ENCODE results near the gene SASH1.
A peak's percentile ranks its signal among the peaks of the same experiment; 100 is the strongest.

The SASH1 gene

GRCh38 chr6:148317051-148317450, 25.6 kb upstream of the SASH1 start:
- no peak for ATAC-seq (replicated peaks)
- peaks cover 5 to 18% of the 10 kb centered on the region in 2 donors for H3K27me3 Mint-ChIP-seq
- H3K36me3 Mint-ChIP-seq, result no peaks in the 10 kb centered on the region
- no peaks in the 10 kb centered on the region for H3K4me1 Mint-ChIP-seq
- H3K27ac Mint-ChIP-seq, result no peak overlapping the region
- peaks cover 0 to 2% of the 10 kb centered on the region in 2 donors for H3K9me3 Mint-ChIP-seq
- no peak for DNase-seq
- H3K4me3 Mint-ChIP-seq, result no peak overlapping the region

GRCh38 chr6:148317739-148318138, 24.9 kb upstream of the SASH1 start:
- H3K4me1 Mint-ChIP-seq, result no peaks in the 10 kb centered on the region
- H3K36me3 Mint-ChIP-seq, result no peaks in the 10 kb centered on the region
- no peak overlapping the region for H3K27ac Mint-ChIP-seq
- H3K9me3 Mint-ChIP-seq, result peaks cover 0 to 2% of the 10 kb centered on the region in 2 donors
- ATAC-seq (replicated peaks) (no peak), DNase-seq (no peak)
- H3K4me3 Mint-ChIP-seq, result no peak overlapping the region
- H3K27me3 Mint-ChIP-seq, result peaks cover 10 to 24% of the 10 kb centered on the region in 2 donors

GRCh38 chr6:148322704-148323103, 19.9 kb upstream of the SASH1 start:
- H3K36me3 Mint-ChIP-seq, result no peaks in the 10 kb centered on the region
- H3K27ac Mint-ChIP-seq, result no peak overlapping the region
- peaks cover 0 to 6% of the 10 kb centered on the region in 2 donors for H3K9me3 Mint-ChIP-seq
- peaks cover 24 to 30% of the 10 kb centered on the region in 2 donors for H3K27me3 Mint-ChIP-seq
- DNase-seq (no peak), ATAC-seq (replicated peaks) (no peak)
- H3K4me3 Mint-ChIP-seq, result no peak overlapping the region
- no peaks in the 10 kb centered on the region for H3K4me1 Mint-ChIP-seq

- H3K9me3 Mint-ChIP-seq, result peaks cover 0 to 6% of the 10 kb centered on the region in 2 donors
Observed at GRCh38 chr6:148323344-148323743, 19.3 kb upstream of the SASH1 start.

GRCh38 chr6:148324297-148324985, 18.2 kb upstream of the SASH1 start:
- no peak for DNase-seq
- Mint-ChIP-seq H3K9me3 (peaks cover 0 to 6% of the 10 kb centered on the region in 2 donors), H3K27me3 (peaks cover 25 to 30% of the 10 kb centered on the region in 2 donors), H3K4me3 (no peak overlapping the region), H3K4me1 (no peaks in the 10 kb centered on the region), H3K27ac (no peak overlapping the region), H3K36me3 (no peaks in the 10 kb centered on the region)
- no peak for ATAC-seq (replicated peaks)

More at GRCh38 chr6:148323344-148323743, 19.3 kb upstream of the SASH1 start:
- Mint-ChIP-seq H3K4me1 (no peaks in the 10 kb centered on the region), H3K36me3 (no peaks in the 10 kb centered on the region), H3K27me3 (peaks cover 24 to 30% of the 10 kb centered on the region in 2 donors), H3K27ac (no peak overlapping the region), H3K4me3 (no peak overlapping the region)
- DNase-seq (no peak), ATAC-seq (replicated peaks) (no peak)

GRCh38 chr6:148325316-148326068, 17.1 kb upstream of the SASH1 start:
- DNase-seq, result no peak
- no peak for ATAC-seq (replicated peaks)
- Mint-ChIP-seq H3K27me3 (peaks cover 28 to 30% of the 10 kb centered on the region in 2 donors), H3K9me3 (peaks cover 0 to 6% of the 10 kb centered on the region in 2 donors), H3K4me1 (no peaks in the 10 kb centered on the region), H3K4me3 (no peak overlapping the region), H3K27ac (no peak overlapping the region), H3K36me3 (no peaks in the 10 kb centered on the region)

- Mint-ChIP-seq H3K27ac (no peak overlapping the region), H3K9me3 (peaks cover 0 to 5% of the 10 kb centered on the region in 2 donors), H3K27me3 (peaks cover 27 to 40% of the 10 kb centered on the region in 2 donors), H3K36me3 (no peaks in the 10 kb centered on the region), H3K4me3 (no peak overlapping the region), H3K4me1 (no peaks in the 10 kb centered on the region)
- DNase-seq, result no peak
- ATAC-seq (replicated peaks), result no peak
Observed at GRCh38 chr6:148328876-148329555, 13.6 kb upstream of the SASH1 start.

- no peaks in the 10 kb centered on the region for H3K4me1 Mint-ChIP-seq
- DNase-seq (no peak), ATAC-seq (replicated peaks) (no peak)
- no peak overlapping the region for H3K4me3 Mint-ChIP-seq
- H3K9me3 Mint-ChIP-seq, result peaks cover 0 to 5% of the 10 kb centered on the region in 2 donors
- peaks cover 27 to 32% of the 10 kb centered on the region in 2 donors for H3K27me3 Mint-ChIP-seq
- no peaks in the 10 kb centered on the region for H3K36me3 Mint-ChIP-seq
- no peak overlapping the region for H3K27ac Mint-ChIP-seq
Observed at GRCh38 chr6:148329596-148330381, 12.8 kb upstream of the SASH1 start.

- Mint-ChIP-seq H3K27me3 (peaks cover 14 to 22% of the 10 kb centered on the region in 2 donors), H3K4me3 (no peak overlapping the region), H3K9me3 (no peaks in the 10 kb centered on the region), H3K27ac (no peak overlapping the region), H3K4me1 (no peaks in the 10 kb centered on the region), H3K36me3 (no peaks in the 10 kb centered on the region)
- ATAC-seq (replicated peaks) (no peak), DNase-seq (no peak)
Observed at GRCh38 chr6:148332088-148332487, 10.6 kb upstream of the SASH1 start.

- ATAC-seq (replicated peaks) (no peak), DNase-seq (no peak)
- H3K4me3 Mint-ChIP-seq, result no peak overlapping the region
- peaks cover under 1% of the 10 kb centered on the region in 2 donors for H3K4me1 Mint-ChIP-seq
- H3K27ac Mint-ChIP-seq, result no peak overlapping the region
- no peaks in the 10 kb centered on the region for H3K36me3 Mint-ChIP-seq
- no peaks in the 10 kb centered on the region for H3K9me3 Mint-ChIP-seq
- peaks cover 3 to 26% of the 10 kb centered on the region in 2 donors for H3K27me3 Mint-ChIP-seq
Observed at GRCh38 chr6:148336901-148337300, 5.7 kb upstream of the SASH1 start.

- Mint-ChIP-seq H3K27ac (no peak overlapping the region), H3K4me1 (peaks cover 6 to 8% of the 10 kb centered on the region in 2 donors), H3K36me3 (no peaks in the 10 kb centered on the region), H3K4me3 (no peak overlapping the region), H3K27me3 (peaks cover 19 to 35% of the 10 kb centered on the region in 2 donors), H3K9me3 (no peaks in the 10 kb centered on the region)
- ATAC-seq (replicated peaks) (no peak), DNase-seq (no peak)
Observed at GRCh38 chr6:148339766-148340165, 2.9 kb upstream of the SASH1 start.

- Mint-ChIP-seq H3K4me1 (peaks cover 6 to 8% of the 10 kb centered on the region in 2 donors), H3K9me3 (no peaks in the 10 kb centered on the region), H3K4me3 (no peak overlapping the region), H3K27ac (no peak overlapping the region), H3K27me3 (peaks cover 26 to 45% of the 10 kb centered on the region in 2 donors), H3K36me3 (no peaks in the 10 kb centered on the region)
- ATAC-seq (replicated peaks), result no peak
- no peak for DNase-seq
Observed at GRCh38 chr6:148340586-148341297, 1.9 kb upstream of the SASH1 start.

- H3K9me3 Mint-ChIP-seq, result no peaks in the 10 kb centered on the region
- peak overlapping the region; percentile 82 to 86 for H3K4me3 Mint-ChIP-seq
- ATAC-seq (replicated peaks), result no peak
- H3K36me3 Mint-ChIP-seq, result no peaks in the 10 kb centered on the region
- DNase-seq, result peak; percentile 2
- H3K4me1 Mint-ChIP-seq, result peaks cover 6 to 8% of the 10 kb centered on the region in 2 donors
- H3K27me3 Mint-ChIP-seq, result peaks cover 32 to 53% of the 10 kb centered on the region in 2 donors
- H3K27ac Mint-ChIP-seq, result peak overlapping the region; percentile 92
Observed at GRCh38 chr6:148342100-148342349, 613 bp upstream of the SASH1 start.
